HG03571 (cell line): ENCODE data around the gene RXRA.

Experiments
- ATAC-seq: cut with Tn5 transposase; IDR thresholded peaks from one replicate; pipeline ENCODE4 v1.9.1; 2021; ENCODE audit not compliant: unreplicated experiment

The RXRA gene

DNA sequence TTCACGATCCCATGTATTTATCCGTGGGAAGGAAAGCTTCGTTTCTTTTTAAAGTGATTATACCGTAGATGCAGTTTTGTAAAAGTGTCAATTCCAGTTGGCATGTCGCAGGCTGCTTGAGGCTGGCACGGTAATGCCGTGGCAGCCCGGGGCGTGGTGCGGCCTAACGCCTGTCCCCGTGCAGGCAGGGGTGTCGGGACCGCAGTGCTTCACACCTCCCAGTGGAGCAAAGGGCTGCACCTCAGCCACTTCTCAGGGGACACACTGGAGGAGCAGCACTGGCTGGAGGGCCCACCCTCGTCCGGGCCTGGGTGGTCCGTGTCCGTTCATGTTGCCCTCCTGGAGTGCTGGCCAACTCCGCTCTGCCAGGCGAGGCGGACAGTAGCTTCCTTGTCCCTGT is 103.2 kb downstream of the RXRA start:
- ATAC-seq = no peak

DNA sequence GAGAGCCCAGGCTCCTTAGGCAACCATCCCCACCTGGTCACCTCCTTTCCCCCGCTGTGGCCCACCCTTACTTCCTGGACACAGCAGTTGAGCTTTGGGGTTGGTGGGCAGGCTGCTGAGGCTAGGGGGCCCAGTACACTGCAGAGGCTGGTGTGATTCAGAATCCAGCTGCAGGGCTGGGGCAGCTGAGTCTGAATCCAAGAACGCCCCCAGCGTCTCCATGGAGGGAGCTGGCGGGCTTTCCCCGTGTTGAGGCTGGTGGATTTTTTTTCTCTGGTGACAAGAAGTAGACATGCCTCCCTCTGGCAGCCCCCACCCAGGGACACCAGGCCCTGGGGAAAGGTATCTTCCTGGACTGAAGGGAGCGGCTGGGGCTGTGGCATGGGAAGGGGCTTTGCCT is 104.8 kb downstream of the RXRA start:
- ATAC-seq = no peak

DNA sequence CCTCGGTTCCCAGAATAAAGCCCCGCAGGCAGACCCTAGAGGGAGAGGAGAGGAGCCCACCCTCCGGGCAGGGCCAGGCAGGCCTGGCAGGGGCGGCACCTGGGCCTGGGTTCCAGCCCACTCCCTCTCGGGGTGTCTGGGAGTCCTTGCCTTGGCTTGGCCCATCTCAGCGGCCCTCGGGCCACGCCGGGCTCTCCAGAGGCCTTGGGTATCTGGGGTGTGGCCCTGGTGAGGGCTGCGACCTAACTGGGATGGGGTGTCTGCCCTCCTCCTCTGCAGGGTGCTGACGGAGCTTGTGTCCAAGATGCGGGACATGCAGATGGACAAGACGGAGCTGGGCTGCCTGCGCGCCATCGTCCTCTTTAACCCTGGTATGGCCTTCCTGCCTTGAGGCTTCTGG is 105.4 kb downstream of the RXRA start:
- ATAC-seq = no peak

DNA sequence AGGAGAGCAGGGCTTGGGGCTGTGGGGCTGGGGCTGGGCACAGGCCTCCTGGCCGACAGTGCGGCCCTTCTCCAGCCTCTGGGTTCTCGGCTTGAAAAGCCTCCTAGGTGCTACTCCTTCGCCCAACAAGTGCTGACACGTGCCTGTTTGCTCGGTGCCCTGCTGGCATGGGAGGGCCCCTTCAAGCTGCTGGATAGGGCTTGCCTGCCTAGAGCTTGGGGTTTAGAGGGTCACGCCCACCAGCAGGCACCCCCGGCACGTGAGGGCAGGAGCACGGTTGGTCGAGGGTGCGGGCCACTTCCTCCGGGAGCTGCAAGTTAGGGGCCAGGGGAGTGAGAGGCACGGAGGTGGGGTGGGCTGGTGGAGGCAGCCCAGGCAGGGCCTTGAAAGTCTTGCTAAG is 106.2 kb downstream of the RXRA start:
- no peak for ATAC-seq

DNA sequence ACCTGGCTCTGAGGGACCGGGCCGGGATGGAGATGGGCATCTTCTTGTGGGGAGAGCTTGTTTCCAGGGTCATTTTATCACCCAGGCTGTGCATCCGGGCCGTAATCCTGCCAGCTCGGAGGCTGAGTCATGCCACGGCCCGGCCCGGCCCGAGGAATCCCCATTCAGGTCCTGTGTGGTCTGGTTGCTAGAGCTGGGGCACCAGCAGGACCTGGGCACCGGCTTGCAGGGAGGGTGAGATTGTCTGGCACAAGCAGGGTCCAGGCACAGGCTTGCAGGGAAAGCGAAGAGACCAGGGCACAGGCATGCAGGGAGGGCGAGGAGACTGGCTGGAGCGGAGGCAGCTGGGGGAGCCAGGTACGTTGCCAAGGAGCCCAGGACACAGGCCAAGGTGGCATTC is 106.8 kb downstream of the RXRA start:
- ATAC-seq = no peak

DNA sequence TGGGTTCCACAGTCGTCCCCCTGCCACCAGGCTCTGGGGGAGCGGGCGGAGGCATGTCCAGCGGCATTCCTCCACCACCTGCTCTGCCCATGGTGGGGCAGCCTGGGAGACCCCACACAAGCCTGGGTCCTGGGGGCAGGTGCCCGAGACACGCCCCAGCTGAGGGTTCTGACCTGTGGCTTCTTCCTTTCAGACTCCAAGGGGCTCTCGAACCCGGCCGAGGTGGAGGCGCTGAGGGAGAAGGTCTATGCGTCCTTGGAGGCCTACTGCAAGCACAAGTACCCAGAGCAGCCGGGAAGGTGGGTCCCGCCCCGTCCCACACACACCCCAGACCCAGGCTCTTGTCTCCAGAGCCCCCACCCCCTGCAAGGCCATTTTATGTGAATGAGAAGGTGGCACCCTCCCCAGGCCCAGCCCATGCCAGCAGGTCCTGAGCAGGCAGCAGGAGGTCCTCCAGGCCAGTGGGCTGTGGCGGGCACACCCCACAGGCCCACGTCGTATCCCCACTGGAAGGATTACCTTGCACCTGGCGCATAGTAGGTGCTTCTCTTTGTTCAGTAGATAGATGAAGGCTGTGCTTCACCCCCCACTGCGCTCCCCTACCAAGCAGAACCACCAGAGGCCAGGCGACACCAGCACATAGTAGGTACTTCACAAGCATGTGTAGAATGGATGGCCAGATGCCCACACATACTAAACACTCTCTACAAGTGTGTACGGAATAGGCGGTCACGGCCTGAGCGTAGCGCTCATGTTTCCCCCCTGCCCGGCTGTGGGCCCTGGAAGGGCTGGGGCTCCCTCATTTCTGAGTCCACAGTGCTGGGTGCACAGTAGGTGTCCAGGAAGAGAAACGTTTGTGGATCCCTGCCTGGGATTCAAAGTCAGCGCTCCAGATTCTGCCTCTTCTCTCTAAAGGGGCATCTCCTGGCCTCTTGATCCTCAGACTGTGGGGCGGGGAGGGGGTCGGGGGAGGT is 107.9 kb downstream of the RXRA start:
- no peak for ATAC-seq

DNA sequence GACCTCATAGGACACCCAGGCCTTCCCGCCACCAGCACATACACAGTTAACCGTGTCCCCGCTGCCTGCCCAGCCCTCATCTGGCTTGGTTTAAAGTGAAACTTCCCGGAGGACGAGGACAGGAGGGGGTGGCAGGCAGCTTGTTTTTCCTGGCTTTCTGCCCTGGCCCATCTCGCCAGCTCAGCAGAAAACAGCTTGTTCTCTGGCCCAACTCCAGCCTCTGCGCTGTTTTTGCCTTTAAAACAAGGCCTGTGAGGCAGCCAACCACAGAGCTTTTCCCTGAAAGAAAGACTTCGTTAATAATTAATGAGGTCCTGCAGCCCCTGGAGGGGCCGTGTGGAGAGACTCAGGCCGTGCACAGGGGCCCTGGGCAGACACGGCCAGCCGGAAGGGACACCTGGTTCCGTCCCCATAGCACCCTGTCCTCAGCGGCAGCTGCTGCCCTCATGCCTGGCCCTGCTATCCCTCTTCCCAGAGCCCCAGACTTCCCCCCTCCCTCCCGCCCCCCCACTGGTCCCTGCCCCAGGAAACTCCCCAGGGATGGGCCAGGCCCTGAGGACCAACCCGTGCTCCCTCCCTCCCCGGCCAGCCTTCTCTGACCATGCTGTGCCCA is 108.7 kb downstream of the RXRA start:
- no peak for ATAC-seq

DNA sequence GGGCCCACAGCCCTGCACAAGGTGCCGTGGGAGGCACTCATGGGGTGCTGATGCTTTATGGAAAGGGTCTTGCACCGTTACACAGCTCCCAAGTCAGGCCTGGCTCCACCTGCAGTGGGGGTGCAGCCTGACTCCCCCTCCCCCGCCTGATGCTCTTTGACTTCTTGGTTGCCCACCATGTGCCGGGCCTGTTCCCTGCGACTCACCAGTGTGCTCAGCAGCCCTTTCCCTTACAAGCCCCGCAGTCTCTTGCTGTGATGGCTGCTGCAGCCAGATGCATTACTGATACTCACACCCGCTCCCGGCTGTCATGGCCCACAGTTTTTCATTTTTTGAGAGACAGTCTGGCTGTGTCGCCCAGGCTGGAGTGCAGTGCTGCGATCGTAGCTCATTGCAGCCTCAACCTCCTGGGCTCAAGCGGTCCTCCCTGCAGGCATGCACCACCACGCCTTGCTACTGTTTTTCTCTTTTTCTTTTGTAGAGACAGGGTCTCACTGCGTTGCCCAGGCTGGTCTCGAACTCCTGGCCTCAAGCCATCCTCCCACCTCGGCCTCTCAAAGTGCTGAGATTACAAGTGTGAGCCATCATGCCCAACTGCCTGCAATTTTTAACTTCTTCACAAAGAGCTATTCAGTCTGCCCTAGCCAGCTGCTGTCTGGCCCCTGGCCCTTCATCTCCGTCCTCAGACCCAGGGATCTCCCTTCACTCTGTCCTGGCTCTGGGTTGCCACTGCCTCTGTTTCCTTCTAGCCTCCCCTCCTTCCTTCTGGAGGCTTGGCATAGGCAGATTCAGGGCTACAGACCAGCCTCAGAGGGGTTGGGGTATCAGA is 109.5 kb downstream of the RXRA start:
- ATAC-seq = no peak

DNA sequence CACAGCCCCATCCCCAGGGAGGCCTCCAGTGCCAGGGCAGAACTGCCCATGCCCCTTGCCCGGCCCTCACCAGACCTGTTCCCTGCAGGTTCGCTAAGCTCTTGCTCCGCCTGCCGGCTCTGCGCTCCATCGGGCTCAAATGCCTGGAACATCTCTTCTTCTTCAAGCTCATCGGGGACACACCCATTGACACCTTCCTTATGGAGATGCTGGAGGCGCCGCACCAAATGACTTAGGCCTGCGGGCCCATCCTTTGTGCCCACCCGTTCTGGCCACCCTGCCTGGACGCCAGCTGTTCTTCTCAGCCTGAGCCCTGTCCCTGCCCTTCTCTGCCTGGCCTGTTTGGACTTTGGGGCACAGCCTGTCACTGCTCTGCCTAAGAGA is 110.1 kb downstream of the RXRA start:
- no peak for ATAC-seq

DNA sequence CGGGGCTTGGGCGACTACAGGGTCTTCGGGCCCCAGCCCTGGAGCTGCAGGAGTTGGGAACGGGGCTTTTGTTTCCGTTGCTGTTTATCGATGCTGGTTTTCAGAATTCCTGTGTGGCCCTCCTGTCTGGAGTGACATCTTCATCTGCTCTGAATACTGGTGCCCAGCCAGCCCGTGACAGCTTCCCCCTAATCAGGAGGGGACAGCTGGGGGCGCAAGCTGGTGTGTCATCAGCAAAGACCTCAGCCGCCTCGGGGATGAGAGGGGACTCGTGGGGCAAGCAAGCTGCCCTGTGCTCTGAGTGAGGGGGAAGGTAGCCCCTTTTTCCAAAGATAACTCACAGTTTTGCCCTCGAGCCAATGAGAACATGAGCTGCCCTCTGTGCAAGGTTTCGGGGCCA is 110.7 kb downstream of the RXRA start:
- ATAC-seq = no peak

DNA sequence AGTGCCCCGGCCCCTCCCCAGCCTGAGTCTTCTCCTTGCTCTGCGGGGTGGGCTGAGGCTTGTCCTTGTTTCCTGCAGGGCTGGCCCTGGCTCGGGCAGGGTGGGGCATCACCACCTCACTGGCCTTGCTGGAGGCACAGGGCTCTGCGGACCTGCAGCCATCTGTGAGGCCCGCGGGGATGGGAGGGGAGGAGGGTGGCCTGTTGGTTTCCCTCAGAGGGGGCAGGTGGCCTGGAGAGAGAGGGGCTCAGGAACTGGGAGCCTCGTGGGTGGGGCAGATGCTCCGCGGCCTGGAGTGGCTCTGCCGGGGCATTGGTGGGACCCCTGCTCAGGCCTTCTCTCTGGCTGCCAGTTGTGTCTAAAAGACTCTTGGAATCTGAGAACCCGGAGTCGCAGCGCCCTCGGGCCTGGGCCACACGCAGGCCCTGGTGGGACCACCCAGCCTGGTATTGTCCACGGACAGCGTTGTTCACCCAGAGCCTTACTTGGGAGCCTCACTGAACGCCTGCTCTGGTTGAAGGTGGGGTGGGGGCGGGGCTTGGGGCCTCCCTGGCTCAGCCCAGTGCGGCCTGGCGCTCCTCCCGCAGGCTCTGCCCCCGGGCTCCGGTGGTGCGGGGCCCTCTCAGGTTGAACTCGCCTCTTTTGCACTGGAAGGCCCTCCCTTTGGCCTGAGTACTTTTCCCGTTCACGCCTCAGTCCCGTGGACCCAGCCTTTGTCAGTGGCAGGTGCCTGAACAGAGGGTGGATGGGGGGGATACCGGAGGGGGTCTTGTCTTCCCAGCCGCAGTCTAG is 111.3 kb downstream of the RXRA start:
- no peak for ATAC-seq

DNA sequence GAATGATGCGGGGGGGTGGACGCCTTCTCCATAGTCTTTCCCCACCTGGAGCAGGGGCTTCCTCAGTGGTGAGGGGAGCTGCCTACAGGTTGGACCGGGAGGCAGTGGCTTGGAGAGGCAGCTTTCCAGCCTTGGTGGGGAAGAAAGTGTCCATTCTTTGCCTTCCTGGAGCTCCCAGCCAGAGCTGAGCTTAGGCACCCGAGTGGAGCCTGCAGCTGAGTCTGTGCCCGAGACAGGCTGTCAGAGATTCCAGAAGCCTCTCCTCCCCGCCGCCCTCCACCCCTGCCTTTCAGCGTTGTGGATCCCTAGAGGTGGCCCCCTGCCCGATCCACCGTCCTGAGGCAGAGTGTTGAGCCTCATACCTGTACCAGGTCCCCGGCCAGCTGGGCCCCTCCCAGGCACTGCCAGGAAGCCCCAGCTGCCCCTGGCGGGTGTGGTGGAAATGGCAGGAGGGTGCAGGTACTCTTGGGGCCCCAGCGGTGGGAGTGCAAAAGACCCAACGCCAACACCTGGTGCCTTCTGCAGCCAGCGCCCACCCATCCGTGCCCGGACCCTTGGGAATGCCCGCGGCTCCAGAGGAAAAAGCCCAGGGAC is 112.0 kb downstream of the RXRA start:
- ATAC-seq = no peak

DNA sequence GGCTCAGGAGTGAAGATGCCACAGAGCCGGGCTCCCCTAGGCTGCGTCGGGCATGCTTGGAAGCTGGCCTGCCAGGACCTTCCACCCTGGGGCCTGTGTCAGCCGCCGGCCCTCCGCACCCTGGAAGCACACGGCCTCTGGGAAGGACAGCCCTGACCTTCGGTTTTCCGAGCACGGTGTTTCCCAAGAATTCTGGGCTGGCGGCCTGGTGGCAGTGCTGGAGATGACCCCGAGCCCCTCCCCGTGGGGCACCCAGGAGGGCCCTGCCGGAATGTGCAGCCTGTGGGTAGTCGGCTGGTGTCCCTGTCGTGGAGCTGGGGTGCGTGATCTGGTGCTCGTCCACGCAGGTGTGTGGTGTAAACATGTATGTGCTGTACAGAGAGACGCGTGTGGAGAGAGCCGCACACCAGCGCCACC is 113.1 kb downstream of the RXRA start:
- ATAC-seq = no peak

DNA sequence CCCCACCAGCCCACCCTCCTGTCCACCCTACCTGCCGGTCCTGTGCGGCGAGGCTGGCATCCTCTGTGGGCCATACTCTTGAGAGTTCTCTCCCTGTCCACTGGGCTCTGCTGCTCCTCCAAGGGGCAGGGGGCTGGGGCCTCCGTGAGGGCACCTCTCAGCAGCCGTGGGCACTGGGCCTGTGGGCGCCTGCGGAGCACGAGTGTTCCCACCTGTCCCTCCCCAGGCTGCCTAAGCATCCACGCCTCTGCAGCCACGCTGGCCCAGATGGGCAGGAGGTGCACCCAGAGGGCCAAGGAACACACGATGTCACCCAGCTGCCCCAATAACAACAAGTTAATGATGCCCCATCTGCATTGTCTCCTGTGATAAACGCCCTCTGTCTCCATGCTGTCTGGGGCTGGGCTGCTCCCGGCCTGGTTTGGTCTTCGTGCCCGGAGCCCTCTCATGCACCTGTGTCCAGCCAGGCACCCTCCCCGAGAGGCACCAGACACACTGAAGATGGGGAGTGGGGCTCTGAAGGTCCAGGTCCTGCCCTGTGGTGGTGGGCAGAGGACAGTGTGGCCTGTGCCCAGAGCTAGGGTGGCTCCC is 114.5 kb downstream of the RXRA start:
- ATAC-seq = no peak

DNA sequence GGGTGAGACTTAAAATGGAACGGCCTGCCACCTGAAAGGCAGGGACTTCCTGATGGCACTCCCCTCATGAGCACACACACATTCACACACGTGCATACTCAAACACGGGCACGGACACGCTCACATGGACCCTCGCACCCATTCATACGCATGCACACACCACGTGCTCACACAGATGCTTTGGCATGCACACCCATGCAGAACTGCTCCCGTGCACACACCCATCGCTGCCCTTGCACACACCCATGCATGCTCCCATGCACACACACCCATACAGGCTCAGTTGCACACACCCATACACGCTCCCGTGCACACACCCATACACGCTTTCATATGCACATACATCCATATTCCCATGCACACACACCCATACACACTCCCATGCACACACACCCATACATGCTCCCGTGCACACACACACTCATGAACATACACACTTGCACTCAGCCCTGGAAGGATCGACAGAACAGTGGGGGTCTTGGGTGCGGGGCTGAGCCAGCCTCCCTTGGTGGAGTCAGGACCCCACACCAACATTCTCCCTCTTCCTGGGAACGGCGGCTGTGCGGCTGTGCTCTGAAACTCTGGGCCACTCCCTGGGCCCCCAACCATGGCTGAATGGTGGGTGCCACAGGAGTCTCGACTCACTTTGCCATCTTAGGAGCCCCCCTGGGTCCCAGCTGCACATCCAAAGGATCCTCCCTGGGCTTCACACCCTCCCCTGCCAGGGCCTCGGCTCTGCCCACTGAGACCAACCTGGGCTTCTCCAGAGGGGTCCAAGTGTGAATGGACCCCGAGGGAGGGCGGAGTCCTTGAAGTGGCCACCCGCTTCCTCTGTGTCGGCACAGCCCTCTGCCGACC is 115.2 kb downstream of the RXRA start:
- ATAC-seq = no peak

DNA sequence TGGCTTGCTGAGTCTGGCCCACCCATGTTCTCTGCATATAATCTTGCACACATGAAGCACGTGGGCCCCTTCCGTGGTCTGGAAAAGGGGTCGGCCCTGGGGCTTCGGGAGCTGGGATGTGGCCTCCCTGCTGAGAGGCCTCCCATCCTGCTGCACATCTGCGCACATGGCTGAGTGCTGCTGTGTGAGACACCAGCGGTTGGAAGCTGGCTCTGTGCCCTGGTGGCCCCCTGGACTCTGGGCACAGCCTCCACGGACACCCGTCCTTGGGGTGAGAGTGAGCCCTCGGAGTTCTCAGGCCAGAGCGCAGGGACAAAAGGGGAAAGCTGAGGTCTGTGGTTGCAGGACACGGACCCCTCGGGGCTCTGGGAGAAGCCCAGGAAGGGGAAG is 115.8 kb downstream of the RXRA start:
- ATAC-seq = no peak

DNA sequence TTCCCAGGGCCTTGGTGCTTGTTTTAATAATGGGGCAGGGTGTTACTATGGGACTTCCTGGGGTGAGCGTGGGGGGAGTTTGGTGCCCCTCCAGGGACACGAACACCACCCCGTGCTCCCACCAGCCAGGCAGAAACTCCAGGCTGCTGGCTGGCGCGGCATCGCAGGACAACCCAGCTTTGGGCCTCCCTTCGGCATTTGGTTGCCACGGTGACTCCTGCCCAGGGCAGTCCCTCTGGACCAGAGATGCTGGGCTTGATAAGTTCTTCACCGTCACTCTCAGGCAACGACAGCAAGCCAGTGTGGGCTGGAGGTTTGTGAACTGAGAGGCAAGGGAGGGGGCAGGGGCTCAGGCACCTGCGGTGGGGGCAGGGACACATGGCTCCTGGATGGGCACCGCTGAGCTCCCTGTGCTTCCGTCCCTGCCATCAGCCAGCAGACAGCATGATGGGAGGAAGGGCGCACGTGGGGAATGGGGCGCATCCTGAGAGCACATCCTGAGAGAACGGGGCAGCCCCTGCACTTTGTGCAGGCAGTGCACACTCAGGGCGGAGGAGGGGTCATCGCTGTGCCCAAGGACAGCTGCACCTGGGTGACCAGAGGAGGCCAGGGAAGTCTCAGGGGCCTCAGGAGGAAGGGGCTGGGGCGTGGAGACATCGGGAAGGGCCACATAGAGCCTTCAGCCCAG is 116.4 kb downstream of the RXRA start:
- no peak for ATAC-seq

DNA sequence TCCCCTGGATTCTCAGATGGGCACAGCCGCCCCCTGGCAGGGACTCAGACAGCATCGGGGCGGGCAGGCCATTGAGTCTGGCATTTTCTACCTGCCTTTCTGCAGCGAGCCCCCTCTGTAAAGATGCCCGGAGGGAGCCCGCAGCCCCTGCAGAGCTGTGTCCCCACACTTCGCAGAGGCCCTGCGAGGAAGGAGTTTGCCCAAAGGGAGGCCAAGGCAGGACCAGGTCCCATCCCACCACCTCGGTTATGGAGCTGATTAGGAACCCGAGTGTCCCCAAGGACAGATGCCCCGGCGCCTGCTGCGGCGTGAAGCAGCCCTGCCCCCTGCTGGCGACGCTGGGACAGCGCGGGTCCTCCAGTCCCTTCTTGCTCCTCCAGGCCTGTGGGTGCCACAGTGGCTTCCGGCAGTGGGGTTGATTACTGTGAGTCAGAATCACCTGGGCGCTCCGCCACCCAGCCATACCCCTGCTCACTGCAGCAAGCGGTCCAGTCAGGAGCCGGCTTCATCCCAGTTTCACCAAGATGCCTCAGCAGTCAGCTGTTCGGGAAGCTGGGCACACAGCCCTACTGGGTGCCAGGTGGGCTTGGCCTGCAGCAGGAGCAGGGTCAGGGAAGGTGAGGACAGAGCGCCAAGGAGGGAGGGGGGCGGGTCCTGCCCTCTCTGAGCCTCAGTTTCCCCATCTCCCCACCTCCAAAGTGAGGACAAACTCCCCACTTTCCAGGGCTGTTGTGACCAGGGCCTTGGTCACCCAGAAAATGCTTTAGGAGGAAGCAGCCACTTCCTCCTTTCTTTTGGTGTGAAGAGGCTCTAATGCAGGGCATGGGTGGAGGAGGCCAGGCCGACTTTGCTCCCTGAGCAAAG is 117.2 kb downstream of the RXRA start:
- ATAC-seq = peak; percentile 70
